Neural progenitor cell (in vitro differentiated cells): ENCODE results near the gene TBC1D26.
"Not testable (repeated sequence)": the region's sequence is repeated elsewhere in the genome, so short reads cannot be mapped to it uniquely, and the experiment has no call there.

Experiments used
- CTCF ChIP-seq: fragments of 200-600 bp; sonication (generic); IDR thresholded peaks from 2 replicates; pipeline ENCODE4 v1.5.1; 2017; ENCODE audit warnings: antibody characterized with exemption, mild to moderate bottlenecking
- EZH2 ChIP-seq: fragments of 200-600 bp; sonication (generic); IDR thresholded peaks from 2 replicates; pipeline ENCODE4 v1.6.1; 2017; ENCODE audit warnings: antibody characterized with exemption, mild to moderate bottlenecking, moderate library complexity
- EZH2phosphoT487 ChIP-seq: fragments of 200-600 bp; sonication (generic); IDR thresholded peaks from 2 replicates; pipeline ENCODE4 v1.6.1; 2017; ENCODE audit warnings: antibody characterized with exemption

DNA sequence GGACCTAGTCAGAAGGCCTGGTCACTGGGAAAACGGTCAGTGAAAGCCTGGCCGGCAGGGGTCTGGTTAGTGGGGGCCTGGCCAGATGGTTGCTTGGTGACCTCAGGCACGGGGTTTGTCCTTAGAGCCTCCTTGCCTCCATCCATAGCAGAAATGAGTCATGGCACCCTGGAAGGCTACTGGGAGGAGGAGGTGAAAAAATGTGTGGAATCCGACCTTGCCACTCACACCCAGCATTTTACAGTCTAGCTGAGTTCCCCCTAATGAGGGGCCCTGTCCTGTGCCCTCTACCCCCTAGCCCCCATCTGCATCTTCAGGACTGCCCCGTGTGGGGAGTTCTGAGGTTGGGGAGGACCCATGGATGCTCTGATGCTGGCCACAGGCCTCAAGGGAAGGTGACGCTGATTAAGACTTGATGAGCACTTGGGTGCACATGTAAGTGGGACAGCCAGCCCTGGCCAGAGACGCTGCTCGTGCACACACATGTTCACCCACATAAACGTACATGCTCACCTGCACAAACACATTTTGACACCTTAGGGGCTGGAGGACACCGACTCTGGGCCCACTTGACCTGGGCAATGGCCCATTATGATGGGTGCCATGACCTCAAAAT, 1.2 kb downstream of the TBC1D26 start:
- not testable (repeated sequence) for TF ChIP-seq CTCF, EZH2, EZH2phosphoT487
